Measurements from ENCODE around the gene LENG8. TPM values are rescaled to one million over a fixed set of nuclear protein-coding genes. Genes with fewer than 3 reads are reported as not detected.
A peak's percentile ranks its signal among the peaks of the same experiment; 100 is the strongest.

LENG8 gene
- total and polyA plus RNA-seq, 2 of the 13 experiments (the other 11 are each of a cell fraction or from before 2014, with no cell fraction given) = 14.3 to 41.9 TPM

GRCh38 chr19:54477650-54478049 lies 28.7 kb downstream of the LENG8 start:
- POLR2A ChIA-PET = no interaction called here
- ATAC-seq = peak; percentile 68

More at GRCh38 chr19:54477650-54478049, 28.7 kb downstream of the LENG8 start:
- in situ Hi-C loops (cut with HindIII; ENCODE audit: extremely low pct_ligation_motif_present, low pct_unique_long_range_greater_than_20kb) = loop anchor here (10.0 kb wide), 1 partner anchor 197 kb away; no protein-coding TSS in a partner anchor
- no peak for TF ChIP-seq ZNF580 (CRISPR knock-in tag; IDR thresholded peaks at IDR 0.05; ENCODE audit: borderline replicate concordance, low read depth)
- TF ChIP-seq ZNF160 (CRISPR knock-in tag; IDR thresholded peaks at IDR 0.05) = no peak
- TF ChIP-seq CTCF (CRISPR knock-in tag; IDR thresholded peaks at IDR 0.05) = peak; percentile 35
- peak; percentile 59; the same call in 1 of the 2 replicates for TF ChIP-seq ZNF12 (CRISPR knock-in tag; IDR thresholded peaks at IDR 0.05)
- TF ChIP-seq ZNF263 (CRISPR knock-in tag; IDR thresholded peaks at IDR 0.05) = peak; percentile 85
- 0 out of 2 replicates have a peak, but pooled peaks have one; percentile 32 for TF ChIP-seq RBAK (CRISPR knock-in tag; IDR thresholded peaks at IDR 0.05)
- no peak overlapping the region for H3K4me3 ChIP-seq (replicated peaks in 1 of 3; ENCODE audit: insufficient read depth in 1 of 3, low read depth in 2 of 3, low read length in 3 of 3)
- H3K36me3 ChIP-seq (replicated peaks in 1 of 2; ENCODE audit: control insufficient read depth in 1 of 2, insufficient read depth in 2 of 2, low read length in 2 of 2) = no peaks in the 10 kb centered on the region
- H3K4me2 ChIP-seq (ENCODE audit: low read depth, low read length) = no peak overlapping the region
- H3K27me3 ChIP-seq (ENCODE audit: control insufficient read depth in 1 of 2, insufficient read depth in 2 of 2, low read length in 2 of 2) = no peaks in the 10 kb centered on the region
- no peak overlapping the region for H2AFZ ChIP-seq (ENCODE audit: low read length)
- no peaks in the 10 kb centered on the region for H3K79me2 ChIP-seq (ENCODE audit: insufficient read depth, low read length)
- no peak for FAIRE-seq
- H3K27ac ChIP-seq (ENCODE audit: extremely low read length, insufficient read depth, low read length) = no peak overlapping the region
- CTCF ChIA-PET (ENCODE audit: low intra/inter-chr PET ratio, low total read pairs) = no interaction called here
- H3K4me1 ChIP-seq (ENCODE audit: insufficient read depth, low read length) = peaks cover 28% of the 10 kb centered on the region
- DNase-seq (ENCODE audit: low spot score) = no peak
- BruUV-seq (replicated peaks) = no TSS peak
- no peaks in the 10 kb centered on the region for H3K9me3 ChIP-seq (ENCODE audit: low read length)
- WGBS (ENCODE audit: low lambda C conversion rate) = 14% methylated on average over 3 of the region's 3 CpGs
- no peak overlapping the region for H3K9ac ChIP-seq (ENCODE audit: insufficient read depth, low read depth, low read length)
- no peaks in the 10 kb centered on the region for H4K20me1 ChIP-seq (ENCODE audit: insufficient read depth, low read length)
- intact Hi-C loops (cut with micrococcal nuclease; ENCODE audit: unreplicated experiment) = loop anchor here (2.0 kb wide), 1 partner anchor 199 kb away; no protein-coding TSS in a partner anchor

All from HepG2 (cell line).